Activated naive CD4-positive, alpha-beta T cell treated with anti-CD3 and anti-CD28 coated beads, Interleukin-2, amount 50 U/mL, for 72 hours (primary cell): ENCODE results near the gene TRIM10. TPM values are rescaled to one million over a fixed set of nuclear protein-coding genes. Genes with fewer than 3 reads are reported as not detected.
"Not testable (repeated sequence)": the region's sequence is repeated elsewhere in the genome, so short reads cannot be mapped to it uniquely, and the experiment has no call there.

Source experiments
- ATAC-seq, 2 donors: fragments of 150-1000 bp; cut with Tn5 transposase; 2 replicates each; pipeline ENCODE4 v1.10.0; 2021; ENCODE audit warnings: mild to moderate bottlenecking in 2 of 2, moderate library complexity in 2 of 2
- DNase-seq, 2 donors: peaks; one replicate each; pipeline ENCODE4 v3.0.0; 2021 to 2022; ENCODE audit warnings: low spot score in 2 of 2
- H3K27ac Mint-ChIP-seq, 2 donors: one replicate each; pipeline ENCODE4 v1.8.0; 2022; ENCODE audit warnings: mild to moderate bottlenecking in 2 of 2, mixed read lengths in 2 of 2
- H3K36me3 Mint-ChIP-seq, 2 donors: one replicate each; pipeline ENCODE4 v1.8.0; 2022; ENCODE audit warnings: mixed read lengths in 2 of 2
- H3K9me3 Mint-ChIP-seq, 2 donors: one replicate each; pipeline ENCODE4 v1.8.0; 2022; ENCODE audit warnings: mixed read lengths in 2 of 2
- total RNA-seq, 2 donors: library from RNA; stranded (reverse); gene quantifications; one replicate each; pipeline ENCODE4 v1.2.3, GENCODE V29; 2022

TRIM10 gene
- total RNA-seq, 2 donors from 2014 or later: 0.70 TPM; not detected in 1

GRCh38 chr6:30127238-30128093 is 33.5 kb downstream of the TRIM10 start:
- H3K36me3 Mint-ChIP-seq: no peaks in the 10 kb centered on the region
- H3K27ac Mint-ChIP-seq: no peak overlapping the region
- no peaks in the 10 kb centered on the region for H3K9me3 Mint-ChIP-seq
- ATAC-seq: no peak
- DNase-seq: no peak

DNA sequence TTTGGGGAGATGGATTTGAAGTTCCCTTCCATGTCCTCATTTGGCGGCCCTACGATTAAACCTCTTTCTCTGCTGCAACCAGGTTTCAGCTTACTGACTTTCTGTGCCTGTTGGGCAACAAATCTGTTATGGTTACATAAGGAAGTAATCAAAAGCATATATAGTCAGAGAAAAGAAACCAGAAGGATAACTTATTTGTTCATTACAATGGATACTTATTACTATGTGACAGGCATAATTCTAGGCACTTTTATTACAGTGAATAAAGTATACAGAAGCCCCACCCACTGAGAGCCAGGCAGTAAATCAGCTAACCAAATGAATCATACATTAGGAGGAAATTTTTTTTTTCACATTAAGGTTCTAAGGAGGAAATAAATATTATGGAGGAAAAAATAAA is 38.5 kb downstream of the TRIM10 start:
- H3K36me3 Mint-ChIP-seq: no peaks in the 10 kb centered on the region
- no peak for ATAC-seq

GRCh38 chr6:30121446-30122366 is 39.3 kb downstream of the TRIM10 start:
- no peak overlapping the region for H3K27ac Mint-ChIP-seq
- H3K36me3 Mint-ChIP-seq: no peaks in the 10 kb centered on the region
- ATAC-seq: no peak

More for the DNA sequence above, 38.5 kb downstream of the TRIM10 start:
- Mint-ChIP-seq H3K27ac (no peak overlapping the region), H3K9me3 (no peaks in the 10 kb centered on the region)
- DNase-seq: no peak

DNA sequence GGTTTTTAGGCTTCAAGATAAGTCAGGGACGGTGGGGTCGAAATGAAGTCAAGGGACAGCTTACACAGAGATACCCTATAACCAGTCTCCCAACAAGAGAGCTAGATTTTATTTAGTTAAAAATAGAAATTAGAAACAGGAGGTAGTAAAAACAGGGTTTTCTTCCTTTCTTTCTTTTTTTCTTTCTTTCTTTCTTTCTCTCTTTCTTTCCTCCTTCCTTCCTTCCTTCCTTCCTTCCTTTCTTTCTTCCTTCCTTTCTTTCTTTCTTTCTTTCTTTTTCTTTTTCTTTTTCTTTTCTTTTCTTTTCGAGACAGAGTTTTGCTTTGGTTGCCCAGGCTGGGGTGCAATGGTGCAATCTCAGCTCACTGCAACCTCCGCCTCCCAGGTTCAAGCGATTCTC is 42.3 kb downstream of the TRIM10 start:
- H3K36me3 Mint-ChIP-seq, ATAC-seq, DNase-seq, H3K9me3 Mint-ChIP-seq, H3K27ac Mint-ChIP-seq: not testable (repeated sequence)

More at GRCh38 chr6:30121446-30122366, 39.3 kb downstream of the TRIM10 start:
- no peaks in the 10 kb centered on the region for H3K9me3 Mint-ChIP-seq
- no peak for DNase-seq

- DNase-seq (no peak), ATAC-seq (no peak)
- no peaks in the 10 kb centered on the region for H3K36me3 Mint-ChIP-seq
- H3K27ac Mint-ChIP-seq: no peak overlapping the region
- no peaks in the 10 kb centered on the region for H3K9me3 Mint-ChIP-seq
Measured at GRCh38 chr6:30116724-30117123, 44.3 kb downstream of the TRIM10 start.

DNA sequence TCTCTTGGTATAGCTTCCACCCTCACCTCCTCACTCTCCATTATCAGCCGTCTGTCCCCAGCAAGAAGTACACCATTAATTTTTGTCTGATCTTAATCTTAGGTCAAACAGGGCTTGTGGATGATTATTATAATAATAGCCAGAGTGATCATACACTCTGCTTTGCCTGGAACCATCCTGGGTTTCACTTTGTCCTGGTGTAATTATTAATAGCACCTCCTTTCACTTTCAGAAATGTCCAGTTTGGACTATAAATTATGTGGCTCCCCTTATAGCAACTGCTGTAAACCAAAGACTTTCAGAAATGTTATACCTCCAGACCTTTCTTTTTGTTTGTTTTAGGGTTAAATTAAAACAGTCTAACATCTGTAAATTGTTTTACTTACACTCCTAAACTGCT is 47.2 kb downstream of the TRIM10 start:
- no peaks in the 10 kb centered on the region for H3K9me3 Mint-ChIP-seq
- no peak overlapping the region for H3K27ac Mint-ChIP-seq
- ATAC-seq: no peak

DNA sequence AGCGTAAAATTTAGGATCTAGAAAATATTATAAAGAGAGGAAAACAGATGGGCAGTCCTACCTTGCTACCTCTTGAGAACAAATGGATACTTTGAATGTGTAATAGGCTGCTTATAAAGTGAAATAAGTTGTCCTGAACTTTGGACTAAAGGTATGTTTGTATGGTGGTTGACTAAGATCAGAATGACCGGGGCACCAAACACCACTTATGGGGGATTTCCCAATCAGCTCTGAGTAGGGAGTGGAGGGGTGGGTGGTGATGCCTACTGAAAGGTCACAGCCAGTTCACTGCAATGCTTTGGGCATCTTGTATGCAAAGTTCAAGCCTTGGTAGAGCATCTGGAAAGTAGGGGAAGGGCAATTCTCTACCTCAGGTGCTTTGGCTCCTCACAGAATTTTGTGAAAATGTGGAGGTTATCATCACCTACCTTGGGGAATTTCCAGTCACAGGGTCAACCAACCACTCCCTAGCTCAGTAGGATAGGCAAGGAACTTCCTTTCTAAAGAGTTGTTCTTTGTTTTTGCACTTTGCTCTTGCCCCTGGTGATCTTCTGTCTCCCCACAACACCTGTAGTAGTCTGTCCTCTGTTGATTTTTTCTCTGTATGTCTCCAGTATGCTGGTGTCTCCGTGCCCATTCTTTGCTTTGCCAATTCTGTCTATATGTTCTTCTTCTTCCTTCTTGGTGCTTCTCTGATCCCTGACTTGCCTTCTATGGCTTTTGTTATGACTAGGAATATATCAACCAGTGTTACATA is 47.8 kb downstream of the TRIM10 start, which contains the start of gene TRIM31:
TRIM31 (minus strand) TSS at position 88 of the 757 bp plus-strand sequence. CDS start 285 bp downstream, outside the sequence.
- no peak within 1 kb of the TSS for H3K27ac Mint-ChIP-seq
- ATAC-seq: peak; percentile 34 to 72

More for the DNA sequence above, 47.2 kb downstream of the TRIM10 start:
- no peak for DNase-seq
- H3K36me3 Mint-ChIP-seq: no peaks in the 10 kb centered on the region

DNA sequence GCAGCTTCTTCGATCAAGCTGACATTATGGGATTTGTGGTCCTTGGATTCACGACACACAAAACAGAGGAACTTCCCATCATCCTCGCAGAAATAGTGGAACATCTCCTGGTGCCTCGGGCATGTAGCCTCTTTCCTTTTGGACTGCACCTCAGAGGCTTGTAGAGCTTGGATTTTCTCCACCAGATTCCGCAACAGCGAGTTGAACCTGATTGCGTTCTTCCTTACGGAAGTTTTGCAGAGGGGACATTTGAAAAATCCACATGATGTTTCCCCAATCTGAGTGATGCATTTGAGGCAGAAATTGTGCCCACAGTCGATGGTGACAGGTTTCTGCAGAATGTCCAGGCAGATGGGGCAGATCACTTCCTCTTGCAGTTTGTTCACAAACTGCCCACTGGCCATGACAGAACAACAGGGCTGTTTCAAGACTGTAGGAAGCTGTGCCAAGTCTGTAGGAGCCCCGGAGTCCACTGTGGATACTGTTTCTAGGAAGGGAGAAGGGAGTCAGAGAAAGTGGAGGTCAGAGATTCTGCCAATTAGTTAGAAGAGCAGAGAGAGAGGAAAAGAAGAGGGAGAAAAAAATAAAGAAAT is 48.5 kb downstream of the TRIM10 start:
- no peaks in the 10 kb centered on the region for H3K9me3 Mint-ChIP-seq
- H3K36me3 Mint-ChIP-seq: no peaks in the 10 kb centered on the region
- no peak for DNase-seq
- no peak for ATAC-seq
- no peak overlapping the region for H3K27ac Mint-ChIP-seq

More for the DNA sequence above, 47.8 kb downstream of the TRIM10 start, which contains the start of gene TRIM31:
- Mint-ChIP-seq H3K9me3 (no peaks in the 10 kb centered on the region), H3K36me3 (no peaks in the 10 kb centered on the region)
- DNase-seq: no peak

DNA sequence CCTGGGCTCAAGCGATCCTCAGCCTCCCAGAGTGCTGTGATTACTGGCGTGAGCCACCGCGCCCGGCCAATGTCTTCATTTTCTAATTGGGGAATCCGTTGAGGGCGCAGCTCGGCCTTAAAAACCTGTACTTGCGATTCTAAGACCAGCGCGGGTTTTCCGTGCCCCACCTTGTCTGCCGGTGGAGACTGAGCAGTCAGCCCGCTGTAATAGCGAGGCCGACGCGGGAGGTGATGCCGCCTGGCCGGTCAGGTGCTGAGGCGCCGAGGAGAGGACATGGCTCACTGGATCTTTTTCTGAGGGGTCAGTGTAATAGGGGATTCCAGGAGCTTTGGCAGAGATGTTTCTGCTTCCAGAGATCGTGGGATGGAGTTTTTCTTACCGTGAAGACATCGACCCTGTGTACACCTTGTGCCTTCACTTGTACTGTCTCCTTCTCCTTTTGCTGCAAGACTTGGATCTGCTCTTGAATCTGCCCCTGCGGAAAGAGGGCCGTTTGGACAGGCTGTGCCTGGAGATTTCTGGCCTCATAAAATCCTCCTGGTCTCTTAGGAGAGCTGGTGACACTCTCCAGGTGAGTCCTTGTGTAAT is 49.6 kb downstream of the TRIM10 start:
- ATAC-seq (no peak), DNase-seq (no peak)
- Mint-ChIP-seq H3K9me3 (no peaks in the 10 kb centered on the region), H3K36me3 (no peaks in the 10 kb centered on the region), H3K27ac (no peak overlapping the region)

- H3K27ac Mint-ChIP-seq: no peak overlapping the region
- H3K9me3 Mint-ChIP-seq: no peaks in the 10 kb centered on the region
- DNase-seq (no peak), ATAC-seq (no peak)
- no peaks in the 10 kb centered on the region for H3K36me3 Mint-ChIP-seq
Measured at GRCh38 chr6:30104661-30105060, 56.4 kb downstream of the TRIM10 start.

GRCh38 chr6:30103872-30104179 is 57.2 kb downstream of the TRIM10 start:
- Mint-ChIP-seq H3K27ac (peak overlapping the region in 1 of 2 donors; percentile 74), H3K36me3 (no peaks in the 10 kb centered on the region)

DNA sequence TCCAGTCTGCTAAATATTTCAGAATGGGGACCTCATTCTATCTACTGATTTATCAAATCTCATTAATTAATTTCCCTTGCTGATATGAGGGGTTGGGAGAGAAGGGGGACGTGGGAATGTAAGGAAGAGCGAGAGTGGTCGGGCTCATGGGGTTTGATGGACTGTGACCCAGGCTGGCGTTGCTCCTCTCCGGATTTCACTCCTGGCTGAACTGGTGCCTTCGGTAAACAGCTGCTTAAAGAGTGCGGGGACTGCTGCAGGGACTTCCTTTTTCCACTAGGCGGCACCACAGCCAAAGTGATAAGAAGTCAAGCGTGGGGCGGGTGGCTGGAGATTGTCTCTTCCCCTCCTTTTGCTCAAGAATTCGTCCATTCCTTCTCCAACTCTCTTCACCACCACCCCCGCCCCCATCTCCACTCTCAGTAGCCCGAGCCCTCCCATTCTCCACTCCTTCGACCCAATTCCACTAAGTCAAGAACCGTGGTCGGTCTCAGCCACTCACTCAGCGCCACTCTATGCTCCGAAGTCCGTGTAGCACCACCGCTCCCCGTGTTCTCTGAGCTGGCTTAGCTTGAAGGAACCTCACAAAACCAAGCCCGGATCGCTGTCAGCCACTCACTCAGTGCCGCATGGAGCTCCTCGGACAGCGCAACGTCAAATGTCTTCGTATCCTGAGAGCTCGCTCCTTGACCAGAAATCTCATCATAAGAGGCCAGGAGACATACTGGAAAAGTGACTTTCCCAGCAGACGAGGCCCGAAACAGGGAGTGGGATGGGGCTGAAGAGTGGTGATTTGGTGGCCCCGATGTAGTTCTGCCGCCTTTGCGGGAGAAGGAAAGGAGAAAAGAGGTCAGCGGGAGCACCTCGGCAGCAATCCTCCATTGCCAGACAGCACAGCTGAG is 57.8 kb downstream of the TRIM10 start:
- DNase-seq: peak; percentile 81 to 84
- Mint-ChIP-seq H3K36me3 (no peaks in the 10 kb centered on the region), H3K27ac (peak overlapping the region in 1 of 2 donors; percentile 74), H3K9me3 (no peaks in the 10 kb centered on the region)
- ATAC-seq: peak; percentile 79 to 83

More at GRCh38 chr6:30103872-30104179, 57.2 kb downstream of the TRIM10 start:
- no peak for ATAC-seq
- no peak for DNase-seq
- H3K9me3 Mint-ChIP-seq: no peaks in the 10 kb centered on the region

- no peaks in the 10 kb centered on the region for H3K9me3 Mint-ChIP-seq
- DNase-seq (no peak), ATAC-seq (peak; percentile 2 to 21)
- peak overlapping the region in 1 of 2 donors; percentile 74 for H3K27ac Mint-ChIP-seq
- no peaks in the 10 kb centered on the region for H3K36me3 Mint-ChIP-seq
Measured at GRCh38 chr6:30102414-30102969, 58.5 kb downstream of the TRIM10 start.
